T-helper 22 cell (primary cell): ENCODE data around the gene CSNK2B.

Source experiments
- DNase-seq: peaks from one replicate; pipeline ENCODE4 v3.0.0-alpha.2; 2020; ENCODE audit warnings: low read depth

Gene CSNK2B

GRCh38 chr6:31711233-31711632 lies 45.4 kb downstream of the CSNK2B start:
- DNase-seq: no peak

- no peak for DNase-seq
Measured at GRCh38 chr6:31712296-31712695, 46.4 kb downstream of the CSNK2B start.

GRCh38 chr6:31713465-31713864 lies 47.6 kb downstream of the CSNK2B start:
- no peak for DNase-seq

GRCh38 chr6:31713991-31714684 lies 48.3 kb downstream of the CSNK2B start:
- DNase-seq: no peak

- DNase-seq: no peak
Measured at GRCh38 chr6:31715022-31715958, 49.4 kb downstream of the CSNK2B start, which contains the start of gene LY6G6D. Gene LY6G6D (plus strand): TSS chr6:31715348. CDS start chr6:31715356, 8 bp downstream.

GRCh38 chr6:31717499-31718222 lies 51.8 kb downstream of the CSNK2B start:
- no peak for DNase-seq

GRCh38 chr6:31718265-31718664 lies 52.4 kb downstream of the CSNK2B start:
- no peak for DNase-seq

- DNase-seq: no peak
Measured at GRCh38 chr6:31719001-31719400, 53.1 kb downstream of the CSNK2B start.
